ENCODE measurements around the gene EPM2AIP1. TPM values are rescaled to one million over a fixed set of nuclear protein-coding genes. Genes with fewer than 3 reads are reported as not detected.

EPM2AIP1 gene
- total RNA-seq, 4 donors from 2014 or later, result 9.5 to 13.7 (median 10.4) TPM

DNA sequence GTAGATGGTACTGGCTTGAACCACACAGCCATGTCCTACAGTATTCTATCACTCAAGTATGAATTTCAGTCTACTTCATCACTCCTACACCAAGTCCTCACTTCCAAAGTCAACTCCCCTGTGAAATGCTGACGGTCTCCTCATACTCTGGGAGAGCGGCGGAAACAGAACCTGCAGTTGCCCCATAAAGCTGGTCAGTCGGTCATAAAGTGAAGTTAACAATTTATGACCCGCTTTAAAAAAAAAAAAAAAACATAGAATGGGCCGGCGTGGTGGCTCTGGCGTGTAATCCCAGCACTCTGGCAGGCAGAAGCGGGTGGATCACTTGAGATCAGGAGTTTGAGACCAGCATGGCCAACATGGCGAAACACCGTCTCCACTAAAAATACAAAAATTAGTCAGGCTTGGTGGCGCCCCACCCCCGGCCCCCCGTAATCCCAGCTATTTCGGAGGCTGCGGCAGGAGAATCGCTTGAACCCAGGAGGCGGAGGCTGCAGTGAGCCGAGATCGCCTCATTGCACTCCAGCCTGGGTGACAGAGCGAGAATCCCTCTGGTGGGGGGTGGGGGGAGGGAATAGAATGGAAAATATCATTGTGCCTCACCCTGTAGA, 50.2 kb downstream of the EPM2AIP1 start:
- Histone ChIP-seq H3K36me3 (no peaks in the 10 kb centered on the region), H3K27me3 (no peaks in the 10 kb centered on the region), H3K4me1 (peaks cover 5 to 41% (median 27%) of the 10 kb centered on the region in 4 donors), H3K4me3 (no peak overlapping the region), H3K9me3 (peaks cover 0 to 8% (median 3%) of the 10 kb centered on the region in 4 donors), H3K27ac (replicated peaks in 1 of 4) (no peak overlapping the region)
- TF ChIP-seq EP300 (IDR thresholded peaks at IDR 0.05) (no peak), POLR2AphosphoS5 (IDR thresholded peaks at IDR 0.05) (no peak), POLR2A (IDR thresholded peaks at IDR 0.05; ENCODE audit: low read depth) (no peak)
- TF ChIP-seq, protein P1, sequence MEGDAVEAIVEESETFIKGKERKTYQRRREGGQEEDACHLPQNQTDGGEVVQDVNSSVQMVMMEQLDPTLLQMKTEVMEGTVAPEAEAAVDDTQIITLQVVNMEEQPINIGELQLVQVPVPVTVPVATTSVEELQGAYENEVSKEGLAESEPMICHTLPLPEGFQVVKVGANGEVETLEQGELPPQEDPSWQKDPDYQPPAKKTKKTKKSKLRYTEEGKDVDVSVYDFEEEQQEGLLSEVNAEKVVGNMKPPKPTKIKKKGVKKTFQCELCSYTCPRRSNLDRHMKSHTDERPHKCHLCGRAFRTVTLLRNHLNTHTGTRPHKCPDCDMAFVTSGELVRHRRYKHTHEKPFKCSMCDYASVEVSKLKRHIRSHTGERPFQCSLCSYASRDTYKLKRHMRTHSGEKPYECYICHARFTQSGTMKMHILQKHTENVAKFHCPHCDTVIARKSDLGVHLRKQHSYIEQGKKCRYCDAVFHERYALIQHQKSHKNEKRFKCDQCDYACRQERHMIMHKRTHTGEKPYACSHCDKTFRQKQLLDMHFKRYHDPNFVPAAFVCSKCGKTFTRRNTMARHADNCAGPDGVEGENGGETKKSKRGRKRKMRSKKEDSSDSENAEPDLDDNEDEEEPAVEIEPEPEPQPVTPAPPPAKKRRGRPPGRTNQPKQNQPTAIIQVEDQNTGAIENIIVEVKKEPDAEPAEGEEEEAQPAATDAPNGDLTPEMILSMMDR (IDR thresholded peaks at IDR 0.05), result no peak
- DNase-seq (ENCODE audit: extremely low spot score), result no peak
- 95% methylated on average over 21 of the region's 21 CpGs for WGBS
- intact Hi-C loops (cut with DNase I), result no loop called here

DNA sequence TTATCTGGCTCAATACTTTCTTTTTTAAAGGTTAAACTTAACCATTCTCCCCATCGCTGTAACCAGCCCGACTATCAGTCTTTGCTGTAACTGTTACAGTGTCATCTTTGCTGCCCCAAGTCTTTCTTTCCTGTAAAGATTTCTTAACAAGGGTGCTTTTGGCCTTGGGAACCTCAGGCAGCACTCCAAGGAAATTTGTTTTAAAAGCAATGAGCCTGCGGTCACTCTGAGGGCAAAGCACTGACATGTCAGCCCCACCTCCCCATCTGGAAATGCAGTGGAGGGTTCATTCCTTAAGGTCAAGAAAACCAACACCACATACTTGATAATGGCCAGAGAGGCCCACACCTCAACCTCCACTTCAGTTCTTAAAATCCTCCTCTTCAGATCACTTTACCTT, 51.3 kb downstream of the EPM2AIP1 start:
- Histone ChIP-seq H3K27me3 (no peaks in the 10 kb centered on the region), H3K4me3 (no peak overlapping the region), H3K9me3 (no peaks in the 10 kb centered on the region), H3K27ac (replicated peaks in 1 of 4) (no peak overlapping the region), H3K4me1 (peaks cover 5 to 41% (median 27%) of the 10 kb centered on the region in 4 donors), H3K36me3 (no peaks in the 10 kb centered on the region)
- TF ChIP-seq EP300 (IDR thresholded peaks at IDR 0.05) (no peak), POLR2A (IDR thresholded peaks at IDR 0.05; ENCODE audit: low read depth) (no peak), POLR2AphosphoS5 (IDR thresholded peaks at IDR 0.05) (no peak)
- TF ChIP-seq, protein P1 (IDR thresholded peaks at IDR 0.05), result no peak
- intact Hi-C loops (cut with DNase I), result no loop called here
- whole genome bisulfite sequencing, result 69% methylated on average over 3 of the region's 3 CpGs
- no peak for DNase-seq (ENCODE audit: extremely low spot score)

DNA sequence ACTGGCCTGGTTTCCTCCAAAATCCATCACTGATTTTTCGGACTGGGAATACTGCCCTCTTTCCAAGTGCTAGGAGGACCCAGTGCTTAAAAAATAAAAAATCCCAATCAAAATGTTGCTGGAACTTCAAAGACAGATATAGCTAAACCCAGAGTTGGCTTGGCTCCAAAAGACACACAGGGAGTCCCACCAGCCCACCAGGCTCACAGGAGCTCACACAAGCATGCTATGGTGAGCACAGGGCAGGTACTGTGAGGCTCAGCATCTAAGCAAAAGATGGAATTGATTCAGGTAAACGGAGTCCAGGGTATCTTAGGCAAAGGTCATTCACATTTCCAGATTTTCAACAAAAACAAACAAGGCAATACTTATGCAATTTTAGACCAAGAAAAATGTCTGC, 51.8 kb downstream of the EPM2AIP1 start:
- no peaks in the 10 kb centered on the region for H3K27me3 ChIP-seq
- DNase-seq (ENCODE audit: extremely low spot score), result no peak
- no peak overlapping the region for H3K27ac ChIP-seq (replicated peaks in 1 of 4)
- no peak overlapping the region for H3K4me3 ChIP-seq
- TF ChIP-seq EP300 (IDR thresholded peaks at IDR 0.05) (no peak), POLR2A (IDR thresholded peaks at IDR 0.05; ENCODE audit: low read depth) (no peak), POLR2AphosphoS5 (IDR thresholded peaks at IDR 0.05) (no peak)
- TF ChIP-seq, protein P1 (IDR thresholded peaks at IDR 0.05), result no peak
- intact Hi-C loops (cut with DNase I), result no loop called here
- no peaks in the 10 kb centered on the region for H3K36me3 ChIP-seq
- peaks cover 5 to 41% (median 27%) of the 10 kb centered on the region in 4 donors for H3K4me1 ChIP-seq
- WGBS, result 88% methylated on average over 2 of the region's 2 CpGs
- H3K9me3 ChIP-seq, result no peaks in the 10 kb centered on the region

DNA sequence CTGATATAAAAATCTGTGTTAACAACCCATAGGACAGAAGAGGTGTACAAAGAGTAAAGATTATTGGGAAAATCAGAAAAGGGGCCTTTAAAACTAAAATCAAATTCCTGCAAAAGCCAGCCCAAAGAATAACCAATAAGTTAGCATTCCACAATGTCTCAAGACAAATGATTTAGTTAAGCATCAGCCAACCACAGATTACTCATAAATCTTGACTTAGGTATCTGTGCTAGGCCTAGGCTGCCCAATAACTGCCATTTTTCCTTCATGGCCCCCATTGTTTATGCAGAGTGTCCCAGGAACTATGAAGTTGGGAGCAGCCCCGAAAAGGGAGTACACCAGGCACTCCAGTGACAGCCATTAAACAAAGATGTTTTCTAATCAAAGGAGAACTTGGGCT, 55.4 kb downstream of the EPM2AIP1 start:
- intact Hi-C loops (cut with DNase I), result no loop called here
- H3K27ac ChIP-seq (replicated peaks in 1 of 4), result no peak overlapping the region
- H3K9me3 ChIP-seq, result no peaks in the 10 kb centered on the region
- H3K36me3 ChIP-seq, result no peaks in the 10 kb centered on the region
- peaks cover 0 to 13% (median 12%) of the 10 kb centered on the region in 4 donors for H3K4me1 ChIP-seq
- H3K4me3 ChIP-seq, result no peak overlapping the region
- DNase-seq (ENCODE audit: extremely low spot score), result no peak
- TF ChIP-seq, protein P1 (IDR thresholded peaks at IDR 0.05), result no peak
- TF ChIP-seq EP300 (IDR thresholded peaks at IDR 0.05) (no peak), POLR2AphosphoS5 (IDR thresholded peaks at IDR 0.05) (no peak), POLR2A (IDR thresholded peaks at IDR 0.05; ENCODE audit: low read depth) (no peak)
- no peaks in the 10 kb centered on the region for H3K27me3 ChIP-seq
- 78% methylated on average over 1 of the region's 1 CpG for WGBS

Small RNAs within 50 kb of the gene (small RNA-seq; reads per million reads assigned to genes)
- 0 reads per million in 3 donors for gene RNU6ATAC4P

Other genes with a start within 250 kb of the EPM2AIP1 start
- gene DCLK3, start 228.6 kb downstream of the EPM2AIP1 start, total RNA-seq, result under 1 TPM; under 0.01 to 0.33 (median 0.21) TPM
- 1 to 10 TPM; 7.3 to 9.6 (median 8.2) TPM for gene TRANK1, start 48.1 kb downstream of the EPM2AIP1 start, total RNA-seq
- gene MLH1, start 387 bp upstream of the EPM2AIP1 start, total RNA-seq, result 10 to 100 TPM; 27.9 to 59.0 (median 36.3) TPM
- gene LRRFIP2, start 181.5 kb upstream of the EPM2AIP1 start, total RNA-seq, result 100 to 1,000 TPM in 1 of 4 donors, 10 to 100 TPM in 3; 76.9 to 104 (median 93.4) TPM

All from esophagus muscularis mucosa (tissue), 4 donors.